GM21526 (cell line): ENCODE measurements around the gene HORMAD2.
"Not testable (repeated sequence)": the region's sequence is repeated elsewhere in the genome, so short reads cannot be mapped to it uniquely, and the experiment has no call there.

Experiments used
- ATAC-seq: cut with Tn5 transposase; IDR thresholded peaks from one replicate; pipeline ENCODE4 v1.9.1; 2021; ENCODE audit warnings: moderate library complexity; ENCODE audit not compliant: unreplicated experiment, low FRiP score

Gene HORMAD2

DNA sequence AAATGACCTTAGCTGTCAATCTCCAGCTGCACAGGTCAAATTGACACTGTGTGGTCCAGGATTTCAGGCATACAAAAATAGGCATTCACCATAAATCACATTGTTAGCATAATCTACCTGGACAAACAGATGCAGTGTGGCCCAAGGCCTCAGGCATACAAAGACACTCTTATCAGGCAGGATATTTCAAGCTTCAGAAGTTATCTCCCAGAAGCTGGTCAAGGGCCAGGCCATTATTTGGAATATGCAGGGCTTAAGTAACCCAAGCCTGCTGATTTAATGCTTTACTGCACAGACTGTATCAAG lies 25.5 kb upstream of the HORMAD2 start:
- ATAC-seq, result no peak

DNA sequence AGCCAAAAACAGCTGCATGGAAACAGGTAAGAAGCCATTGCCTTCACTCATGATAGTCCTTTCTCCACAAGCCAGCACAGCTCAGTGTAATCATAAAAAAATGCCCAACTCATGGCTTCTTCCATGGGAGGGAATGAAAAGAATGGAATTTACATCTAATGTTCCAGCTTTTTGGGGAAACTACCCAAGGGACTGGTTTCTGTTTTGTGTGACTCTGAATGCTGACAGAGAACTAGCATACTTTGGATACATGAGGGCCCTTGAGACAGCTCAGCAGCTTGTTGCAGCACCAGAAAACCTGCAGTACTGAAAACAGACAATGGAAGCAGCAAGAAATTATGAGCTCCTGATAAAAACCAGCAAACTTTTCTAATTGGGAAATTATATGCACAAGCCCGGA lies 24.2 kb upstream of the HORMAD2 start:
- ATAC-seq, result no peak

DNA sequence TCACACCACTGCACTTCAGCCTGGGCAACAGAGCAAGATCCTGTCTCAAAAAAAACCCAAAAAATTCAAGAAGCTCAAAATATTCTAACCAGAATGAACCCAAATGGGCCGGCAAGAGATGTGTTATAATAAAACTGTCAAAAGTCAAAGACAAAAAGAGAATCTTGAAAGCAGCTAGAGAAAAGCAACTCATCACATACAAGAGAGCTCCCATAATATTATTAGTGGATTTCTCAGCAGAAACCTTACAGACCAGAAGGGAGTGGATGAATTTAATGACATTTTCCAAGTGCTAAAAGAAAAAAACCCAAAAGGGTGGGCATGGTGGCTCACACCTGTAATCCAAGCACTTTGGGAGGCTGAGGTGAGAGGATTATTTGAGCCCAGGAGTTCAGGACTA lies 22.9 kb upstream of the HORMAD2 start:
- ATAC-seq, result no peak

GRCh38 chr22:30059346-30060020 lies 20.8 kb upstream of the HORMAD2 start:
- ATAC-seq, result not testable (repeated sequence)

DNA sequence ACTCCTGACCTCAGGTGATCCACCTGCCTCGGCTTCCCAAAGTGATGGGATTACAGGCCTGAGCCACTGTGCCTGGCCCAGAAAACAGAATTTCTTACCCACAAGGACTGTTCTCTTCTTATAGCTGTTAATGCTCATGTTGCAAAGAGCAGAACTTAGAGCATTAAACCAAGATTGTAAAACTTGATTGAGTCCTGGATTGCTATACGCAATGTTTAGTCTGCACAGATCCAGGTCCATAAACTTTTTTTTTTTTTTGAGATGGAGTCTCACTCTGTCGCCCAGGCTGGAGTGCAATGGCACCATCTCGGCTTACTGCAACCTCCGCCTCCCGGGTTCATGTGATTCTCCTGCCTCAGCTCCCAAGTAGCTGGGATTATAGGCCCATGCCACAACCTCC lies 19.2 kb upstream of the HORMAD2 start:
- ATAC-seq, result not testable (repeated sequence)

DNA sequence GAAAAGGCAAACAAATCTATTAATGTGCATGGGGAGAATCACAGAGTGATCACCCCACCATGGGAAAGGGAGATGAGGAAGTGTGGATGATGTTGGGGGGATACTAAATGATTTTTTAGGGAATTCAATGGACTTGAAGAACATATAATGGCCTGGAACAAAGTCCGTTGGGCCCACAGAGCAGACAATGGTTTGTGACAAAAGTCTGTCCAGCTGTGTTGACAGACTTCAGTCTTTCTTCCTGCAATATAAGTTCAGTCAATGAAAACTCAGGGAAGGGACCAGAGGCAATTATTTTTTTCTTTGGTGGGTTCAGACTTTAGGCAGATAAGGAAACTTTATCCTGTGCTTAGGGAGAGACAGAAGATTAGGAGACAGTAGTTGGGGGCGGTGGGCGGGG lies 18.0 kb upstream of the HORMAD2 start:
- no peak for ATAC-seq

GRCh38 chr22:30062950-30063349 lies 17.3 kb upstream of the HORMAD2 start:
- ATAC-seq, result no peak

DNA sequence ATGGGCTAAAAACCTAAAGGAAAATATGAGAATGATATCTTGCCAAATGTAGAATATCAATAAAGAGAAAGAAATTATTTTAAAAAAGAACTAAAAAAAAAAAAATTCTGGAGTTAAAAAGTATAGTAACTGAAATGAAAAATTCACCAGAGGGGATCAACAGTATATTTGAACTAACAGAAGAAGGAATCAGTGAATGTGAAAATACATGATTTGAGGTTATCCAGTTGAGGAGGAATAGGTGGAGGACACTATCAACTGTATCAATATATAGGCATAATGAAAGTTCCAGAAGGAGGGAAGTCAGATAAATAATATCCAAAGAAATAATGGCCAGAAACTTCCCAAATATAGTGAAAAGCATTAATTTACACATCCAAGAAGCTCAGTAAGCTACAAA lies 16.1 kb upstream of the HORMAD2 start:
- no peak for ATAC-seq

DNA sequence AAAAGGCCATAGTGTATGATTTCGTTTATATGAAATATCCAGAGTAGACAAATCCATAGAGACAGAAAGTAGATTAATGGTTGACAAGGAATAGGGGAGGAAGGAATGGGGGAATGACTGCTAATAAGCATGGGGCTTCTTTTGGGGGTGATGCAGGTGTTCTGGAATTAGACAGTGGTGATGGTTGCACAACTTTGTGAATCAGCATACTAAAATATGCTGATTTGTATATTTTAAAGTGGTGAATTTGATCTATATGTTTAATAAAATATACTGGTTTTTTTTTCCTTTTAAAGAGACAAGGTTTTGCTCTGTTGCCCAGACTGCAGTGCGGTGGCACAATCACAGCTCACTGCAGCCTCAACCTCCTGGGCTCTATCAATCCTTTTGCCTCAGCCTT lies 6.5 kb upstream of the HORMAD2 start:
- ATAC-seq, result no peak

DNA sequence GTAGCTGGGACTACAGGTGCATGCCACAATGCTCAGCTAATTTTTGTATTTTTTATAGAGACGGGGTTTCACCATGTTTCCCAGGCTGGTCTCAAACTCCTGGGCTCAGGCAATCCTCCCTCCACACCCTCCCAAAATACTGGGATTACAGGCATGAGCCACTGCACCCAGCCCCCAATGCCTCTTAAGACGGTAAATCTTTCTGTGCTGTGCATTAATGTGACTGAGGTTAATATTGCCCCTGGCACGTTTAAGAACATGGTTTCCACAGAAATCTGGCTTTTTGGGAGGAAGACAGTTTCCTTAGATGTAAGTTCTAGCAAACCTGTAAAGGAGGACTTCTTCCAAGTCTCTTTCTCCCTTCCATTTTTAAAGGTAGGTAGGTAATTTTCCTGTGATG lies 6.1 kb upstream of the HORMAD2 start:
- no peak for ATAC-seq

DNA sequence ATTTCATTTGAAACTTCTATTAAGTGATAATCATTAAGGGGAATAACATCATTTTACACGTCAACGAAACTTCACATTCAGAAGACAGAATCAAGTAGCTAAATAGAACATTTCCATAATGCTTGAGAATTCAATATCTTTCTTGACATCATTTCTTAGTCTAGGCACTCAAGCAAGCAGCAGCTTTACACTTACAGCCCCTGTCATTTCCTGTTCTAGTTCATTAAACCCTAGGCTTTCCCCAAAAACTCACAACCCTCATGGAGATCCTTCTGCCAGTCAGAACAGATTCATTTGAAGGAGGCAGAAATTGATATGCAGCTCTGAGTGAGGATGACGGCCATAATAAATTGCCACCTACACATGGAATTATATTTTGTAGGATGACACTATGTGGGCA lies 5.3 kb upstream of the HORMAD2 start:
- ATAC-seq, result no peak

GRCh38 chr22:30077279-30077880 lies 2.9 kb upstream of the HORMAD2 start:
- ATAC-seq, result no peak

DNA sequence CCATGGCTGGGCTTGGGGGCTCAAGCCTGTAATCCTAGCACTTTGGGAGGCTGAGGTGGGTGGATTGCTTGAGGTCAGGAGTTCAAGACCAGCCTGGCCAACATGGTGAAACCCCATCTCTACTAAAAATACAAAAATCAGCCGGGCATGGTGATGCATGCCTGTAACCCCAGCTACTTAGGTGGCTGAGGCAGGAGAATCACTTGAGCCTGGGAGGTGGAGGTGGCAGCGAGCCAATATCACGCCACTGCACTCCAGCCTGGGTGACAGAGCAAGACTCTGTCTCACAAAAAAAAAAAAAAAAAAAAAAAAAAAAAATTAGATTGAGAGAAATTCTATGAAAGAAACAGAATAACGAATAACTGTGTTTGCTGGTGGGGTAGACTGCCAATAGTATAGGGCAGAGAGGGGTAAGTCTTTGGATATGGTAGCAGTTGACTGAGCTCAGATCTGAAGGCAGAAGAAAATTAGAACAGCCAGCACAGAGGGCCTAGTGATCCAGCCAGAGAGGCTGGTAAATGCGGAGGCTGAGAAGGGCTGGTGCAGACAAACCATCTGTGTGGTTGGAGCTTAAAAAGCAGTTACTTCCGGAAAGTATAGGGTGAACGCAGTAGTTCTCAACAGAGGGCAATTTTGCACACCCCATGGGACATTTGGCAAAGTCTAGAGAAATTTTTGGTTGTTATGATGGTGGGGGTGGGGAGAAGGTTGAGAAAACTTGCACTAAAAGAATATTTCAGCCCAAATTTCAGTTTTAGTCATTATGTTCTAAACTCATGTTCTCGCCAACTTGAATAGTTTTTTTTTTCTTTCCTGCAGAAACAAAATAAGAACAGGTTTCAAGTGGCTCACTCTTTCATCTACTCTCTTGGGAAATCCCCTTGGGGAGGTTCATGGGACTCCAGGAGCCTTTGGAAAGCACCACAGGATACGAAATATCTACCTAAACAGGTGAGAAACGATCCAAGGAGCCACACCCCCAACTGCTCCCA lies 1.6 kb upstream of the HORMAD2 start:
- ATAC-seq, result no peak

GRCh38 chr22:30080805-30081204 lies 541 bp downstream of the HORMAD2 start:
- ATAC-seq, result no peak

GRCh38 chr22:30086496-30086895 lies 6.2 kb downstream of the HORMAD2 start:
- ATAC-seq, result no peak

DNA sequence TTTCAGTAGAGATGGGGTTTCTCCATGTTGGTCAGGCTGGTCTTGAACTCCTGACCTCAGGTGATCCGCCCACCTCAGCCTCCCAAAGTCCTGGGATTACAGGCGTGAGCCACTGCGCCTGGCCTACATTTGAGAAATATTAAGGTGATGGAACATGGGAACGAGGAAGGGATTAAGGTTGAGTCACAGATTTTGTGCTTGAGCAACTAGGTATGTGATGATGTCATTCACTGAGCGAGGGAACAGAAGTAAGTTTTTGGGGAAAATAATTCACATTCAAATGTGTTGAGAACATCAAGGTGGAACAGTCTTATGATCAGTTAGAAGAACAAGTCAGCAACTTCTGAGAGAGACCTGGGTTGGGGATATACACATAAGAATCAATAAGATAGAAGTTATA lies 6.8 kb downstream of the HORMAD2 start:
- not testable (repeated sequence) for ATAC-seq

- ATAC-seq, result no peak
These were observed 7.3 kb downstream of the HORMAD2 start for GRCh38 chr22:30087611-30088010.

GRCh38 chr22:30088468-30088867 lies 8.2 kb downstream of the HORMAD2 start:
- ATAC-seq, result no peak

DNA sequence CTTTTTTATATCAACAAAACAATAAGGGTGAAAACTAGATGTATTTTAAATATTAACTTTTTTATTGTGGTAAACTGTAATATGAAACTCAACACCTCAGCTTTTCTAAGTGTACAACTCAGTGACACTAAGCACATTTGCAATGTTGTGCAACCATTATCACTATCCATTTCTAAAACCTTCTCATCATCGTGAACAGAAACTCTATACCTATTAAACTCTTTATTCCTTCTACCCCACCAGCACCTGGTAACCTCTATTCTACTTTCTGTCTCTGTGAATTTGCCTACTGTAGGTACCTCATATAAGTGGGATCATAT lies 9.4 kb downstream of the HORMAD2 start:
- ATAC-seq, result no peak

DNA sequence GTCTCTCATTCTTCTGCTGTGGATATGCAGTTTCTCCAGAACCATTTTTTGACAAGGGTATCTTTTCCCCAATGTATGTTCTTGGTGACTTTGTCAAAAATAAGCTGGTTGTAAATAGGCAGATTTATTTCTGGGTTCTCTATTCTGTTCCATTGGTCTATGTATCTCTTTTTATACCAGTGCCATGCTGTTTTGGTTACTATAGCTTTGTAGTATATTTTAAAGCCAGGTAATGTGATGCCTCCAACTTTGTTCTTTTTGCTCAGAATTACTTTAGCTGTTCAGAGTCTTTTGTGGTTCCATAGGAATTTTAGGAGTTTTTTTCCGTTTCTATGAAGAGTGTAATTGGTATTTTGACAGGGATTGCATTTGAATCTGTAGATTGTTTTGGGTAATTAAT lies 12.4 kb downstream of the HORMAD2 start:
- no peak for ATAC-seq

DNA sequence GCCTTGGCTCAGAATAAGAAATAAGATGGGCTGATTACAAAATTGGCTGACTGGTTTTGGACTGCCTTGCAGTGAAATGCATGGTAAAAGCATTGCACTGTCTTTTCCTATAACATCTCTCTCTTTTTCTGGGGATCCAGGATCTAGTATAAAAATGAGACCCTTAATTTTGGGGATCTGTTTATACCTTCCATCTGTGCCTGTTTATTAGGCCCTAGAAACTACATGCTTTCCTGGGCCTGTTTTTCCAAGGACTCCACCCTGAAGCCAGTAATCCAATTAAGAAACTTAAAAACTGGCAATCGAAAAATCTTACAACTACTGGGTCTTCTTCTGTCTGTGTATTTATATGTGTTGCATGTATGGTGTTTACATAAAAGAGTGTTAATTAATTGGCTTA lies 14.5 kb downstream of the HORMAD2 start:
- no peak for ATAC-seq

DNA sequence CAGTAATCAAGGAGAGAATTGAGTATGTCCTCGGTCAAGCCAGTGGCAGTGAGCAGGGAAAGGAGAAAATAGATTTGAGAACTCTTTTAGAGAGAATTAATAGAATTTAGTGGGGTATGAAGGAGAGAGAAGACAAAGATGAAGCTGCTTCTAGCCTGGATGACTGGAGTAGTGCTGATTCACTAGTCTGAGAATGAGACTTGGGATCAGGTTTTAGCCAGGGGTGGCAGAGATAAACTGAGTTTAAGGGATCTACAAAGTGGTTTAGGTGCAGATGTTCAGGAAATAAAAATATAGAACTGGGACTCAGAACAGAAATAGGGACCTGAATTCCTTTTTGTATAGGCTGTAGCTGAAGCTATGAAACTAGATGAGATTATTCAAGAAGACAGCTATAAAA lies 17.6 kb downstream of the HORMAD2 start:
- no peak for ATAC-seq
